C4-2B (cell line): ENCODE data around the gene NBAS.

ENCODE experiments used
- H3K27ac ChIP-seq: fragments of 450-650 bp; 2 replicates; pipeline ENCODE4 v1.5.1; 2017
- ZFX ChIP-seq: fragments of 450-650 bp; IDR thresholded peaks from 2 replicates; pipeline ENCODE4 v1.6.1; 2017
- TF ChIP-seq, protein P1 (sequence below): fragments of 450-650 bp; conservative IDR thresholded peaks from 2 replicates; pipeline ENCODE4 v1.5.1; 2017; ENCODE audit warnings: mild to moderate bottlenecking

The NBAS gene

GRCh38 chr2:15206419-15206818 is 354.7 kb downstream of the NBAS start:
- TF ChIP-seq, protein P1, sequence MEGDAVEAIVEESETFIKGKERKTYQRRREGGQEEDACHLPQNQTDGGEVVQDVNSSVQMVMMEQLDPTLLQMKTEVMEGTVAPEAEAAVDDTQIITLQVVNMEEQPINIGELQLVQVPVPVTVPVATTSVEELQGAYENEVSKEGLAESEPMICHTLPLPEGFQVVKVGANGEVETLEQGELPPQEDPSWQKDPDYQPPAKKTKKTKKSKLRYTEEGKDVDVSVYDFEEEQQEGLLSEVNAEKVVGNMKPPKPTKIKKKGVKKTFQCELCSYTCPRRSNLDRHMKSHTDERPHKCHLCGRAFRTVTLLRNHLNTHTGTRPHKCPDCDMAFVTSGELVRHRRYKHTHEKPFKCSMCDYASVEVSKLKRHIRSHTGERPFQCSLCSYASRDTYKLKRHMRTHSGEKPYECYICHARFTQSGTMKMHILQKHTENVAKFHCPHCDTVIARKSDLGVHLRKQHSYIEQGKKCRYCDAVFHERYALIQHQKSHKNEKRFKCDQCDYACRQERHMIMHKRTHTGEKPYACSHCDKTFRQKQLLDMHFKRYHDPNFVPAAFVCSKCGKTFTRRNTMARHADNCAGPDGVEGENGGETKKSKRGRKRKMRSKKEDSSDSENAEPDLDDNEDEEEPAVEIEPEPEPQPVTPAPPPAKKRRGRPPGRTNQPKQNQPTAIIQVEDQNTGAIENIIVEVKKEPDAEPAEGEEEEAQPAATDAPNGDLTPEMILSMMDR = no peak
- TF ChIP-seq ZFX = no peak
- H3K27ac ChIP-seq = no peak overlapping the region

- no peak overlapping the region for H3K27ac ChIP-seq
Measured at GRCh38 chr2:15205562-15205961, 355.6 kb downstream of the NBAS start.

DNA sequence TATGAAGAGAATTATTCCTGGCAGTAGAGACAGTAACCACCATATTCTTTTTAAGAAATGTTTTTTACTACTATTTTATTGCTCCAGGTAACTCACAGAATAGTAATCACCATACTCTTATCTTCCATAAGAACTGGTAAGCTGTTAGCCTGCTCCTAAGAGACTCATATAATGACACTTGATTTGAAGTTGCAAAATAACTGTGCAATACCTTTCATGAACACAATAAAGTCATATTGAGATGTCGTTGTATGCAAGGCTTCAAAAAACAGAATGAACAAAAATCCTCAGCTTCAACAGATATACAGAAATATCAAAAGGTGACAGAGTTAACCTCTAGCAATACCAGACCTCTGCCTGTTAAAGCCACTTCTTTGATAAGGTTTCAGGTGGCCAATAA is 360.1 kb downstream of the NBAS start:
- no peak overlapping the region for H3K27ac ChIP-seq
- TF ChIP-seq, protein P1 = no peak
- no peak for TF ChIP-seq ZFX

More at GRCh38 chr2:15205562-15205961, 355.6 kb downstream of the NBAS start:
- no peak for TF ChIP-seq ZFX
- TF ChIP-seq, protein P1 = no peak

- no peak overlapping the region for H3K27ac ChIP-seq
- no peak for TF ChIP-seq ZFX
- TF ChIP-seq, protein P1 = no peak
Measured at GRCh38 chr2:15200581-15200980, 360.6 kb downstream of the NBAS start.

- H3K27ac ChIP-seq = no peak overlapping the region
- no peak for TF ChIP-seq ZFX
- TF ChIP-seq, protein P1 = no peak
Measured at GRCh38 chr2:15198051-15198450, 363.1 kb downstream of the NBAS start.

GRCh38 chr2:15195813-15196212 is 365.3 kb downstream of the NBAS start:
- TF ChIP-seq, protein P1 = no peak
- TF ChIP-seq ZFX = no peak
- no peak overlapping the region for H3K27ac ChIP-seq

DNA sequence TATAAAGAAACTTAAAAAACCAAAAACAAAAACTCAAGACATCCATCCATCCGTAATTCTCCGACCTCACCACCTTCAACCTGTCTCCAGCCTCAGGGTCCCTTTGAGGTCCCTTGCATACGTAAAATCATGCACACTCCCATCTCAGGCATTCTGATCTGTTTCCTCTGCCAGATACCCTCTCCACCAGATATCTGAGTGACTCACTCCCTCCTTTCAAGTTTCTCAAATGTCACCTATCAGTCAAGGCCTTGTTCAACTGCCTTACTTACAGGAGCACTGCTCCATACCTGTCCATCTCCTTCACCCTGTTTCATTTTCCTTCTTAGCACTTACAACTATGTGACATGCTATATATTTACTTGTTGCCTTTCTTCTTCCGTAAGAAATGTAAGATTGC is 369.3 kb downstream of the NBAS start:
- H3K27ac ChIP-seq = no peak overlapping the region
- no peak for TF ChIP-seq ZFX
- TF ChIP-seq, protein P1 = no peak
